HG03175 (cell line): ENCODE measurements around the gene SORCS3.
A peak's percentile ranks its signal among the peaks of the same experiment; 100 is the strongest.

Source experiments
- ATAC-seq: cut with Tn5 transposase; IDR thresholded peaks from one replicate; pipeline ENCODE4 v1.9.1; 2021; ENCODE audit warnings: mild to moderate bottlenecking, moderate library complexity; ENCODE audit not compliant: unreplicated experiment

SORCS3 gene

GRCh38 chr10:104908581-104908980, 267.5 kb downstream of the SORCS3 start:
- ATAC-seq = no peak

- no peak for ATAC-seq
These were observed 269.6 kb downstream of the SORCS3 start for GRCh38 chr10:104910712-104911111.

- no peak for ATAC-seq
These were observed 272.3 kb downstream of the SORCS3 start for GRCh38 chr10:104913390-104913789.

- ATAC-seq = no peak
These were observed 279.4 kb downstream of the SORCS3 start for GRCh38 chr10:104920476-104920875.

GRCh38 chr10:104921763-104922162, 280.7 kb downstream of the SORCS3 start:
- ATAC-seq = no peak

- ATAC-seq = no peak
These were observed 281.7 kb downstream of the SORCS3 start for GRCh38 chr10:104922810-104923209.

GRCh38 chr10:104923501-104923900, 282.4 kb downstream of the SORCS3 start:
- ATAC-seq = no peak

GRCh38 chr10:104924101-104924795, 283.2 kb downstream of the SORCS3 start:
- ATAC-seq = no peak

GRCh38 chr10:104925232-104925851, 284.3 kb downstream of the SORCS3 start:
- peak; percentile 69 for ATAC-seq

GRCh38 chr10:104928734-104929133, 287.6 kb downstream of the SORCS3 start:
- no peak for ATAC-seq

- no peak for ATAC-seq
These were observed 290.6 kb downstream of the SORCS3 start for GRCh38 chr10:104931612-104932134.

GRCh38 chr10:104935656-104936055, 294.6 kb downstream of the SORCS3 start:
- ATAC-seq = no peak

GRCh38 chr10:104937567-104937966, 296.5 kb downstream of the SORCS3 start:
- ATAC-seq = no peak

GRCh38 chr10:104938031-104938430, 296.9 kb downstream of the SORCS3 start:
- ATAC-seq = no peak

- no peak for ATAC-seq
These were observed 300.6 kb downstream of the SORCS3 start for GRCh38 chr10:104941662-104942061.

- ATAC-seq = no peak
These were observed 306.2 kb downstream of the SORCS3 start for GRCh38 chr10:104947314-104947713.

GRCh38 chr10:104957178-104957841, 316.2 kb downstream of the SORCS3 start:
- ATAC-seq = no peak

GRCh38 chr10:104966563-104967297, 325.6 kb downstream of the SORCS3 start:
- no peak for ATAC-seq

GRCh38 chr10:104980368-104980767, 339.3 kb downstream of the SORCS3 start:
- no peak for ATAC-seq

- ATAC-seq = no peak
These were observed 340.9 kb downstream of the SORCS3 start for GRCh38 chr10:104981995-104982394.

GRCh38 chr10:104988686-104989085, 347.6 kb downstream of the SORCS3 start:
- no peak for ATAC-seq
